Neural progenitor cell (in vitro differentiated cells): ENCODE measurements around the gene SYNGR3.

Experiments
- EZH2 ChIP-seq: fragments of 200-600 bp; sonication (generic); IDR thresholded peaks from 2 replicates; pipeline ENCODE4 v1.6.1; 2017; ENCODE audit warnings: antibody characterized with exemption, mild to moderate bottlenecking, moderate library complexity
- TF ChIP-seq, protein P1 (sequence below): fragments of 200-600 bp; sonication (generic); IDR thresholded peaks from 2 replicates; pipeline ENCODE4 v1.5.1; 2017; ENCODE audit warnings: antibody characterized with exemption, mild to moderate bottlenecking

DNA sequence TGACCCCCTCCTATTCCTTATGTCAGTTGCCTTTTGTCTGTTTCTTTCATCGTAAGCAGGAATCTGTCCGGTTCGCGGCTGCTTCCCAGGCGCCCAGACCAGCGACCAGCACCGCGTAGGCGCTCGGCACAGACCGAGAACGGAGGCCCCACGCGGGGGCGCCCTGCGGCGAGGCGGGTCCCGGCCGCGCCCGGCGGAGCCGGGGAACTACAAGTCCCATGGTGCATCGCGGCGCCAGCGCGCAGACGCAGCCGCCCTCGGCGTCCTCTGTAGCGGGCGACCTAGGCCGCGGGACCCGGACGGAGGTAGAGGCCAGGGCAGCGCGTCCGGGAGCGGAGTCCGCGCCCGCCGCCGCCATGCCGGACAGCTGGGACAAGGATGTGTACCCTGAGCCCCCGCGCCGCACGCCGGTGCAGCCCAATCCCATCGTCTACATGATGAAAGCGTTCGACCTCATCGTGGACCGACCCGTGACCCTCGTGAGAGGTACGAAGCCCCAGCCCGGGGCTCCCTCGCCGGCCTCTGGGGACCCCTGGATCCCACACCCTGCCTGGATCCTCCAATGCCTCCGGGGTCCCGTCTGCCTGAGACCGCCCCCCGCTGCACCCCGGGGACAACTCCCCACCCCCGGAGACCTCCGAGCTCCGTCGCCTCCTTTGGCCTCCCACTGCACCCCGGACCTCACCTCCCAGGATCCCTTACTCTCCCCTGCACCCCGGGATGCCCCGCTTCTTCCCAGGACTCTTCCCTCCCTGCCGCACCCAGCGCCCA, 30.3 kb upstream of the SYNGR3 start, which contains the start of gene NDUFB10:
- TF ChIP-seq, protein P1, sequence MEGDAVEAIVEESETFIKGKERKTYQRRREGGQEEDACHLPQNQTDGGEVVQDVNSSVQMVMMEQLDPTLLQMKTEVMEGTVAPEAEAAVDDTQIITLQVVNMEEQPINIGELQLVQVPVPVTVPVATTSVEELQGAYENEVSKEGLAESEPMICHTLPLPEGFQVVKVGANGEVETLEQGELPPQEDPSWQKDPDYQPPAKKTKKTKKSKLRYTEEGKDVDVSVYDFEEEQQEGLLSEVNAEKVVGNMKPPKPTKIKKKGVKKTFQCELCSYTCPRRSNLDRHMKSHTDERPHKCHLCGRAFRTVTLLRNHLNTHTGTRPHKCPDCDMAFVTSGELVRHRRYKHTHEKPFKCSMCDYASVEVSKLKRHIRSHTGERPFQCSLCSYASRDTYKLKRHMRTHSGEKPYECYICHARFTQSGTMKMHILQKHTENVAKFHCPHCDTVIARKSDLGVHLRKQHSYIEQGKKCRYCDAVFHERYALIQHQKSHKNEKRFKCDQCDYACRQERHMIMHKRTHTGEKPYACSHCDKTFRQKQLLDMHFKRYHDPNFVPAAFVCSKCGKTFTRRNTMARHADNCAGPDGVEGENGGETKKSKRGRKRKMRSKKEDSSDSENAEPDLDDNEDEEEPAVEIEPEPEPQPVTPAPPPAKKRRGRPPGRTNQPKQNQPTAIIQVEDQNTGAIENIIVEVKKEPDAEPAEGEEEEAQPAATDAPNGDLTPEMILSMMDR = peak; percentile 60
- TF ChIP-seq EZH2 = no peak
